Activated B cell treated with CpG ODN at 0.5 μM for 24 hours (primary cell): ENCODE results near the gene PTGFRN. TPM values are rescaled to one million over a fixed set of nuclear protein-coding genes. Genes with fewer than 3 reads are reported as not detected.

Experiments used
- ATAC-seq: fragments of 200-7000 bp; cut with Tn5 transposase; one replicate; pipeline ENCODE4 v1.10.0; 2021; ENCODE audit warnings: low read depth, mild to moderate bottlenecking, moderate library complexity
- CTCF ChIA-PET: fragments of 350-600 bp; sonication (Branson Sonifier 250); formaldehyde crosslinking; loops from one replicate; lab custom pipeline; 2021; ENCODE audit warnings: antibody characterized with exemption; lab: Charles Lee
- POLR2A ChIA-PET: fragments of 350-600 bp; sonication (Branson Sonifier 250); formaldehyde crosslinking; loops from one replicate; lab custom pipeline; 2021; ENCODE audit warnings: antibody characterized with exemption; lab: Charles Lee
- DNase-seq: peaks from one replicate; pipeline ENCODE4 v3.0.0; 2022
- H3K27ac Mint-ChIP-seq: one replicate; pipeline ENCODE4 v1.8.0; 2020; ENCODE audit warnings: mixed read lengths
- H3K27me3 Mint-ChIP-seq: one replicate; pipeline ENCODE4 v1.8.0; 2021; ENCODE audit warnings: mixed read lengths
- H3K36me3 Mint-ChIP-seq: one replicate; pipeline ENCODE4 v1.8.0; 2021; ENCODE audit warnings: low read depth, mixed read lengths
- H3K4me1 Mint-ChIP-seq: one replicate; pipeline ENCODE4 v1.8.0; 2021; ENCODE audit warnings: mixed read lengths
- H3K4me3 Mint-ChIP-seq: one replicate; pipeline ENCODE4 v1.8.0; 2020; ENCODE audit warnings: mild to moderate bottlenecking, mixed read lengths
- H3K9me3 Mint-ChIP-seq: one replicate; pipeline ENCODE4 v1.8.0; 2020; ENCODE audit warnings: mixed read lengths
- intact Hi-C: fragments of 100-400 bp; cut with micrococcal nuclease; formaldehyde crosslinking; loops from one replicate; pipeline ENCODE4 v1.15.1; 2024
- total RNA-seq: library from RNA; stranded (reverse); gene quantifications from 2 replicates; pipeline ENCODE4 v1.2.3, GENCODE V29; 2022
- TF ChIP-seq, protein P1 (sequence below): fragments of 200-600 bp; IDR thresholded peaks from one replicate; pipeline ENCODE4 v1.8.0; 2022; ENCODE audit warnings: antibody characterized with exemption, mild to moderate bottlenecking

PTGFRN gene
- total RNA-seq, 1 donor from 2014 or later: not detected

- no peak for DNase-seq
These were observed 123.2 kb downstream of the PTGFRN start for GRCh38 chr1:117032681-117033539.

GRCh38 chr1:117033772-117034171 is 124.1 kb downstream of the PTGFRN start:
- no peaks in the 10 kb centered on the region for H3K4me1 Mint-ChIP-seq
- no peaks in the 10 kb centered on the region for H3K27me3 Mint-ChIP-seq
- ATAC-seq: no peak
- POLR2A ChIA-PET: no interaction called here
- CTCF ChIA-PET: no interaction called here
- TF ChIP-seq, protein P1, sequence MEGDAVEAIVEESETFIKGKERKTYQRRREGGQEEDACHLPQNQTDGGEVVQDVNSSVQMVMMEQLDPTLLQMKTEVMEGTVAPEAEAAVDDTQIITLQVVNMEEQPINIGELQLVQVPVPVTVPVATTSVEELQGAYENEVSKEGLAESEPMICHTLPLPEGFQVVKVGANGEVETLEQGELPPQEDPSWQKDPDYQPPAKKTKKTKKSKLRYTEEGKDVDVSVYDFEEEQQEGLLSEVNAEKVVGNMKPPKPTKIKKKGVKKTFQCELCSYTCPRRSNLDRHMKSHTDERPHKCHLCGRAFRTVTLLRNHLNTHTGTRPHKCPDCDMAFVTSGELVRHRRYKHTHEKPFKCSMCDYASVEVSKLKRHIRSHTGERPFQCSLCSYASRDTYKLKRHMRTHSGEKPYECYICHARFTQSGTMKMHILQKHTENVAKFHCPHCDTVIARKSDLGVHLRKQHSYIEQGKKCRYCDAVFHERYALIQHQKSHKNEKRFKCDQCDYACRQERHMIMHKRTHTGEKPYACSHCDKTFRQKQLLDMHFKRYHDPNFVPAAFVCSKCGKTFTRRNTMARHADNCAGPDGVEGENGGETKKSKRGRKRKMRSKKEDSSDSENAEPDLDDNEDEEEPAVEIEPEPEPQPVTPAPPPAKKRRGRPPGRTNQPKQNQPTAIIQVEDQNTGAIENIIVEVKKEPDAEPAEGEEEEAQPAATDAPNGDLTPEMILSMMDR: no peak
- H3K27ac Mint-ChIP-seq: no peak overlapping the region
- H3K9me3 Mint-ChIP-seq: no peaks in the 10 kb centered on the region
- intact Hi-C loops: no loop called here
- H3K36me3 Mint-ChIP-seq: no peaks in the 10 kb centered on the region
- no peak for DNase-seq
- H3K4me3 Mint-ChIP-seq: no peak overlapping the region

More at GRCh38 chr1:117032681-117033539, 123.2 kb downstream of the PTGFRN start:
- H3K4me1 Mint-ChIP-seq: no peaks in the 10 kb centered on the region
- ATAC-seq: no peak
- CTCF ChIA-PET: no interaction called here
- intact Hi-C loops: no loop called here
- H3K27ac Mint-ChIP-seq: no peak overlapping the region
- TF ChIP-seq, protein P1: no peak
- no peaks in the 10 kb centered on the region for H3K9me3 Mint-ChIP-seq
- POLR2A ChIA-PET: interaction anchor here (0.5 kb wide), 1 partner anchor 9 kb away, joined by 6 read pairs; no protein-coding TSS in a partner anchor
- no peaks in the 10 kb centered on the region for H3K27me3 Mint-ChIP-seq
- H3K36me3 Mint-ChIP-seq: no peaks in the 10 kb centered on the region
- H3K4me3 Mint-ChIP-seq: no peak overlapping the region

- Mint-ChIP-seq H3K36me3 (no peaks in the 10 kb centered on the region), H3K4me1 (no peaks in the 10 kb centered on the region), H3K27ac (no peak overlapping the region), H3K4me3 (no peak overlapping the region), H3K27me3 (no peaks in the 10 kb centered on the region), H3K9me3 (no peaks in the 10 kb centered on the region)
- ChIA-PET POLR2A (no interaction called here), CTCF (no interaction called here)
- TF ChIP-seq, protein P1: no peak
- intact Hi-C loops: no loop called here
- ATAC-seq (no peak), DNase-seq (no peak)
These were observed 125.1 kb downstream of the PTGFRN start for GRCh38 chr1:117034791-117035290.

GRCh38 chr1:117036018-117036461 is 126.3 kb downstream of the PTGFRN start:
- H3K27ac Mint-ChIP-seq: no peak overlapping the region
- intact Hi-C loops: no loop called here
- DNase-seq (no peak), ATAC-seq (no peak)
- H3K27me3 Mint-ChIP-seq: no peaks in the 10 kb centered on the region
- H3K4me1 Mint-ChIP-seq: no peaks in the 10 kb centered on the region
- ChIA-PET POLR2A (no interaction called here), CTCF (no interaction called here)
- no peaks in the 10 kb centered on the region for H3K36me3 Mint-ChIP-seq
- TF ChIP-seq, protein P1: no peak
- no peak overlapping the region for H3K4me3 Mint-ChIP-seq
- no peaks in the 10 kb centered on the region for H3K9me3 Mint-ChIP-seq

- no peaks in the 10 kb centered on the region for H3K4me1 Mint-ChIP-seq
- no peaks in the 10 kb centered on the region for H3K36me3 Mint-ChIP-seq
- no peaks in the 10 kb centered on the region for H3K27me3 Mint-ChIP-seq
- no peak overlapping the region for H3K4me3 Mint-ChIP-seq
- peaks cover 2% of the 10 kb centered on the region for H3K9me3 Mint-ChIP-seq
- intact Hi-C loops: no loop called here
- no peak overlapping the region for H3K27ac Mint-ChIP-seq
- ATAC-seq: no peak
- ChIA-PET CTCF (interaction anchor here (0.8 kb wide), 1 partner anchor 30 kb away, joined by 3 read pairs; no protein-coding TSS in a partner anchor), POLR2A (no interaction called here)
- no peak for DNase-seq
- TF ChIP-seq, protein P1: no peak
These were observed 128.1 kb downstream of the PTGFRN start for GRCh38 chr1:117037802-117038201.
